Suprapubic skin (tissue), 4 donors: ENCODE results near the gene EPHA5. TPM values are rescaled to one million over a fixed set of nuclear protein-coding genes. Genes with fewer than 3 reads are reported as not detected.

Experiments
- DNase-seq, 2 donors: peaks; one replicate each; pipeline ENCODE4 v3.0.0-alpha.2; 2019; ENCODE audit warnings: low spot score in 2 of 2
- H3K27ac ChIP-seq: fragments of 200-600 bp; sonication (generic); one replicate; pipeline ENCODE4 v1.5.1; 2019
- H3K27me3 ChIP-seq: fragments of 200-600 bp; sonication (generic); one replicate; pipeline ENCODE4 v1.5.1; 2019
- H3K36me3 ChIP-seq: fragments of 200-600 bp; sonication (generic); one replicate; pipeline ENCODE4 v1.5.1; 2019
- H3K4me1 ChIP-seq: fragments of 200-600 bp; sonication (generic); one replicate; pipeline ENCODE4 v1.5.1; 2019
- H3K4me3 ChIP-seq: fragments of 200-600 bp; sonication (generic); one replicate; pipeline ENCODE4 v1.5.1; 2019; ENCODE audit warnings: mild to moderate bottlenecking
- H3K9me3 ChIP-seq: fragments of 200-600 bp; sonication (generic); one replicate; pipeline ENCODE4 v1.5.1; 2019
- CTCF ChIP-seq, 2 donors: fragments of 200-600 bp in 1 of 2; fragments of 450-650 bp in 1 of 2; sonication (generic) in 1 of 2; IDR thresholded peaks; one replicate each; pipeline ENCODE4 v1.5.1; 2016 to 2019; ENCODE audit warnings: antibody characterized with exemption in 2 of 2, mild to moderate bottlenecking in 1 of 2, moderate library complexity in 1 of 2
- EP300 ChIP-seq: sonication (generic); formaldehyde crosslinking; IDR thresholded peaks from one replicate; pipeline ENCODE4 v1.6.1; 2017; ENCODE audit warnings: antibody characterized with exemption
- POLR2A ChIP-seq, 2 donors: fragments of 450-650 bp; IDR thresholded peaks; one replicate each; pipeline ENCODE4 v1.6.1; 2017; ENCODE audit warnings: antibody characterized with exemption in 2 of 2, mild to moderate bottlenecking in 2 of 2, moderate library complexity in 2 of 2
- POLR2AphosphoS5 ChIP-seq, 3 donors: sonication (generic); formaldehyde crosslinking; IDR thresholded peaks; one replicate each; pipeline ENCODE4 v1.6.1; 2017; ENCODE audit warnings: antibody characterized with exemption in 3 of 3
- WGBS: methylation state at CpG from one replicate; pipeline ENCODE4 v1.1.5; 2018; 5-methylcytosine and 5-hydroxymethylcytosine counted together
- total RNA-seq, 4 donors: library from RNA; depleted of rRNA; stranded (reverse); fragments of >200 nt; gene quantifications; one replicate each; pipeline ENCODE4 v1.1.0, GENCODE V29; 2016

EPHA5 gene
- total RNA-seq, 4 donors from 2014 or later, result 0.15 to 0.55 (median 0.37) TPM

GRCh38 chr4:65456579-65456978 is 213.7 kb downstream of the EPHA5 start:
- TF ChIP-seq EP300, result no peak
- no peak for TF ChIP-seq POLR2AphosphoS5 (IDR thresholded peaks at IDR 0.05)
- TF ChIP-seq CTCF (IDR thresholded peaks at IDR 0.05), result no peak
- no peak for TF ChIP-seq POLR2A (IDR thresholded peaks at IDR 0.05)
- Histone ChIP-seq H3K4me1 (no peaks in the 10 kb centered on the region), H3K27me3 (no peaks in the 10 kb centered on the region), H3K9me3 (no peaks in the 10 kb centered on the region), H3K27ac (no peak overlapping the region), H3K4me3 (no peak overlapping the region), H3K36me3 (no peaks in the 10 kb centered on the region)
- DNase-seq, result no peak

- no peak overlapping the region for H3K27ac ChIP-seq
- H3K4me3 ChIP-seq, result no peak overlapping the region
- 60% methylated on average over 3 of the region's 3 CpGs for WGBS
- DNase-seq, result no peak
- no peaks in the 10 kb centered on the region for H3K36me3 ChIP-seq
- no peaks in the 10 kb centered on the region for H3K4me1 ChIP-seq
- no peaks in the 10 kb centered on the region for H3K27me3 ChIP-seq
- H3K9me3 ChIP-seq, result no peaks in the 10 kb centered on the region
- TF ChIP-seq EP300, result no peak
- TF ChIP-seq POLR2A (IDR thresholded peaks at IDR 0.05), result no peak
- TF ChIP-seq POLR2AphosphoS5 (IDR thresholded peaks at IDR 0.05), result no peak
- no peak for TF ChIP-seq CTCF (IDR thresholded peaks at IDR 0.05)
Measured at GRCh38 chr4:65453398-65453797, 216.9 kb downstream of the EPHA5 start.

- no peak for TF ChIP-seq CTCF (IDR thresholded peaks at IDR 0.05)
- no peak for TF ChIP-seq POLR2AphosphoS5 (IDR thresholded peaks at IDR 0.05)
- TF ChIP-seq EP300, result no peak
- WGBS, result 76% methylated on average over 2 of the region's 2 CpGs
- no peak overlapping the region for H3K27ac ChIP-seq
- H3K4me1 ChIP-seq, result no peaks in the 10 kb centered on the region
- H3K4me3 ChIP-seq, result no peak overlapping the region
- DNase-seq, result no peak
- H3K36me3 ChIP-seq, result no peaks in the 10 kb centered on the region
- no peaks in the 10 kb centered on the region for H3K27me3 ChIP-seq
- H3K9me3 ChIP-seq, result no peaks in the 10 kb centered on the region
Measured at GRCh38 chr4:65450899-65451298, 219.4 kb downstream of the EPHA5 start.

GRCh38 chr4:65437102-65437501 is 233.2 kb downstream of the EPHA5 start:
- TF ChIP-seq EP300 (no peak), CTCF (IDR thresholded peaks at IDR 0.05) (no peak), POLR2AphosphoS5 (IDR thresholded peaks at IDR 0.05) (no peak), POLR2A (IDR thresholded peaks at IDR 0.05) (no peak)
- no peaks in the 10 kb centered on the region for H3K9me3 ChIP-seq
- H3K36me3 ChIP-seq, result no peaks in the 10 kb centered on the region
- DNase-seq, result no peak
- H3K4me3 ChIP-seq, result no peak overlapping the region
- 63% methylated on average over 1 of the region's 1 CpG for WGBS
- no peaks in the 10 kb centered on the region for H3K27me3 ChIP-seq
- no peaks in the 10 kb centered on the region for H3K4me1 ChIP-seq
- H3K27ac ChIP-seq, result no peak overlapping the region

GRCh38 chr4:65422109-65422508 is 248.2 kb downstream of the EPHA5 start:
- WGBS, result 77% methylated on average over 1 of the region's 1 CpG
- Histone ChIP-seq H3K4me1 (no peaks in the 10 kb centered on the region), H3K27ac (no peak overlapping the region), H3K27me3 (no peaks in the 10 kb centered on the region), H3K9me3 (no peaks in the 10 kb centered on the region), H3K36me3 (no peaks in the 10 kb centered on the region), H3K4me3 (no peak overlapping the region)
- no peak for DNase-seq
- TF ChIP-seq CTCF (IDR thresholded peaks at IDR 0.05), result no peak
- no peak for TF ChIP-seq POLR2A (IDR thresholded peaks at IDR 0.05)
- TF ChIP-seq EP300, result no peak
